Breast epithelium (tissue), 4 donors: ENCODE results near the gene FBXL7. TPM values are rescaled to one million over a fixed set of nuclear protein-coding genes. Genes with fewer than 3 reads are reported as not detected.

Experiments used
- DNase-seq, 2 donors: peaks; one replicate each; pipeline ENCODE4 v3.0.0-alpha.2; 2019; ENCODE audit warnings: low spot score in 2 of 2
- H3K27ac ChIP-seq, 2 donors: fragments of 200-600 bp; sonication (generic) in 1 of 2; one replicate each; pipeline ENCODE4 v1.5.1; 2016 to 2019; ENCODE audit warnings: mild to moderate bottlenecking in 1 of 2
- H3K27me3 ChIP-seq, 2 donors: fragments of 200-600 bp; sonication (generic) in 1 of 2; one replicate each; pipeline versions ENCODE4 v1.5.1 to v1.6.0; 2017 to 2019; ENCODE audit warnings: control low read depth in 1 of 2, mild to moderate bottlenecking in 1 of 2
- H3K36me3 ChIP-seq: fragments of 200-600 bp; one replicate; pipeline ENCODE4 v1.5.1; 2019
- H3K4me1 ChIP-seq, 2 donors: fragments of 200-600 bp; sonication (generic); one replicate each; pipeline ENCODE4 v1.5.1; 2016 to 2019; ENCODE audit warnings: control low read depth in 1 of 2
- H3K4me3 ChIP-seq, 3 donors: fragments of 200-600 bp; sonication (generic); 1 replicate in 2 of 3; 2 replicates in 1 of 3; pipeline ENCODE4 v1.5.1; 2016 to 2019; ENCODE audit warnings: mild to moderate bottlenecking in 3 of 3, moderate library complexity in 2 of 3
- H3K9me3 ChIP-seq, 2 donors: fragments of 200-600 bp; sonication (generic) in 1 of 2; one replicate each; pipeline ENCODE4 v1.5.1; 2016 to 2019; ENCODE audit warnings: control low read depth in 1 of 2
- CTCF ChIP-seq, 3 donors: fragments of 450-650 bp; IDR thresholded peaks; one replicate each; pipeline ENCODE4 v1.5.1; 2016 to 2017; ENCODE audit warnings: antibody characterized with exemption in 3 of 3, mild to moderate bottlenecking in 3 of 3, moderate library complexity in 3 of 3
- POLR2A ChIP-seq: fragments of 450-650 bp; IDR thresholded peaks from one replicate; pipeline ENCODE4 v1.6.1; 2016; ENCODE audit warnings: antibody characterized with exemption, mild to moderate bottlenecking, moderate library complexity
- POLR2AphosphoS5 ChIP-seq, 3 donors: sonication (generic); formaldehyde crosslinking; IDR thresholded peaks; one replicate each; pipeline ENCODE4 v1.6.1; 2017; ENCODE audit warnings: antibody characterized with exemption in 3 of 3
- intact Hi-C: fragments of 100-400 bp; cut with DNase I; formaldehyde crosslinking; loops from one replicate; pipeline ENCODE4 v1.15.1; 2023; ENCODE audit warnings: low total_unique reads
- total RNA-seq, 3 donors: library from RNA; depleted of rRNA; stranded (reverse); fragments of >200 nt; gene quantifications; one replicate each; pipeline ENCODE4 v1.1.0, GENCODE V29; 2016

FBXL7 gene
- total RNA-seq, 3 donors from 2014 or later = 6.9 to 17.3 (median 10.8) TPM

- intact Hi-C loops = no loop called here
- Histone ChIP-seq H3K4me1 (no peaks in the 10 kb centered on the region), H3K27ac (no peak overlapping the region), H3K9me3 (no peaks in the 10 kb centered on the region), H3K4me3 (no peak overlapping the region), H3K36me3 (no peaks in the 10 kb centered on the region), H3K27me3 (no peaks in the 10 kb centered on the region)
- TF ChIP-seq POLR2AphosphoS5 (IDR thresholded peaks at IDR 0.05) (no peak), CTCF (IDR thresholded peaks at IDR 0.05) (no peak), POLR2A (no peak)
- DNase-seq = no peak
These were observed 45.1 kb downstream of the FBXL7 start for GRCh38 chr5:15545082-15545481.

DNA sequence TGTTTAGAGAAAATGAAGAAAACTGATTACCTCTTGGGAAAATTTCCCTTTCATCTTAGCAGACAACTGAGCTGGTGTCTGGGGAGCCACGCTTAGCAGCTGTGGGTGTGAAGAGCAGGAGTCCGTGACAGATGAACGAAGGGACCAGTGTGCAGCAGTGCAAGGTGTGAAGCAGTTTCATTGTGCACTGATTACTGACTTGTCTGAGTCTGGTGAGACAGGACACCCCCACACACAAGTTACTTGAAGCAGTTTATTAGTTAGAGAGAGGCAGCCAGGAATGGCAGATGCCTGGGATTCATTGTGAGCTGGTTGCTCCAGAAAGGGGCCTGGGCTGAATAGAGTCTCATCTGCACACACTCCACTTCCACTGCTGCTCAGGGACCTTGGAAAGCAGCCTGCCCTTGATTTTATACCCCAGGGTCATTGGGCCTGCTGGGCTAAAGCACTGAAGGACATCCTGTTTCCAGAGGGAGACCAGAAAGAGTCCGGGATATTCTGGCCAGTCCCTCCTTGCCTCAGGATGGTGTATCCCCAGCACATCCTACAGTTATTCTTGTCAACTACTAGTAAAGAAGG lies 47.4 kb downstream of the FBXL7 start:
- H3K4me3 ChIP-seq = no peak overlapping the region
- H3K27me3 ChIP-seq = no peaks in the 10 kb centered on the region
- no peaks in the 10 kb centered on the region for H3K36me3 ChIP-seq
- DNase-seq = no peak
- no peak overlapping the region for H3K27ac ChIP-seq
- TF ChIP-seq POLR2A (no peak), CTCF (IDR thresholded peaks at IDR 0.05) (no peak), POLR2AphosphoS5 (IDR thresholded peaks at IDR 0.05) (no peak)
- intact Hi-C loops = no loop called here
- H3K4me1 ChIP-seq = no peaks in the 10 kb centered on the region
- H3K9me3 ChIP-seq = no peaks in the 10 kb centered on the region

GRCh38 chr5:15549961-15550360 lies 50.0 kb downstream of the FBXL7 start:
- Histone ChIP-seq H3K4me3 (no peak overlapping the region), H3K27me3 (no peaks in the 10 kb centered on the region), H3K4me1 (no peaks in the 10 kb centered on the region), H3K36me3 (no peaks in the 10 kb centered on the region), H3K27ac (peak overlapping the region in 1 of 2 donors; percentile 32), H3K9me3 (no peaks in the 10 kb centered on the region)
- no peak for DNase-seq
- TF ChIP-seq CTCF (IDR thresholded peaks at IDR 0.05) (no peak), POLR2AphosphoS5 (IDR thresholded peaks at IDR 0.05) (no peak), POLR2A (no peak)
- intact Hi-C loops = no loop called here

DNA sequence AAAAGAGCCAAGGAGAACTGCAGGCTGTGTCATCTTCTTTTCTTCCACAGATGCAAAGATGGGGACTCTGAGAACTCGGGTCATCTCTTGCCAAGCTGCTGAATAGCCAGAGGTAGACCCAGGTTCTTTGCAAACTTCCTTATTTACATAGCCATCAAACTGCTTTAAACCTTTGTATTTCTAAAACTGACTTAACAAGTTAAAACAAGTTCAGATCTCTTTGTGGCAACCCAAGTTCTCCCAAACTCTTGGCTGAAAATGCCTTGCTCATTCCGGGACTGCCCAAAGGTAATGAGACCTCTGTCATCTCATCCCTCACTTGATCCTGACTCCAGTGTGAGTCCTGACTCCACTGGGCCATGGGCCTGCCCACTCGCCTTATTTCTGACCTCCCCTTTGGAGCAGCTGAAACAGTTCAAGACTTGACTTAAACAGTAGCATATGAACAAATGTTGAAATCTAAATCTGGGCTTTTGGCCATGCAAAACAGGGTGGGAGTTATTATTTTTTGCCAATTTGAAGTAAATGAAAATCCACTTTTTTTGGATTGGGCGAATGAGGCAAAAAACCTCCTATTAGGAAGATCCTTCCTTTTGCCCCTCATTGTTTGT lies 50.6 kb downstream of the FBXL7 start:
- intact Hi-C loops = no loop called here
- TF ChIP-seq POLR2AphosphoS5 (IDR thresholded peaks at IDR 0.05) (no peak), CTCF (IDR thresholded peaks at IDR 0.05) (no peak), POLR2A (no peak)
- no peak for DNase-seq
- Histone ChIP-seq H3K4me1 (no peaks in the 10 kb centered on the region), H3K9me3 (no peaks in the 10 kb centered on the region), H3K27ac (peak overlapping the region in 1 of 2 donors; percentile 32), H3K36me3 (no peaks in the 10 kb centered on the region), H3K27me3 (no peaks in the 10 kb centered on the region), H3K4me3 (no peak overlapping the region)

DNA sequence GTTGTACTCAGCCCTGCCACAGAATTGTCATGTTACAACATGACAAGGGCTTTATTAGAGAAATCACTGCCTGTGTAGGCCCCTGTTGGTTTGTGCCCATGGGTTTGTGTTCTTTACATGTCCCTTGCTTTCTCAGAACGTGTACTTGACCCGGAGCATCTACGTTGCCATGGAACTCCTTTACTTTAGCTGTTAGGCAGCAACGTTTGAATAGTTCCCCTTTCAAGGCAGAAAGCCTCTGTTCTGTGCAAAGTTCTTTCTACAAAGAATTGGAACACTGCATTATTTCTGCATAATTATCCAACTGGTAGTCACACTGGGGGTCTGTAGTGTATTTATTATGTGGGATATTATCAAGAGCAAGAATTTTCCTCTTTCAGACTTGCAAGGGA lies 51.1 kb downstream of the FBXL7 start:
- intact Hi-C loops = no loop called here
- no peaks in the 10 kb centered on the region for H3K36me3 ChIP-seq
- no peaks in the 10 kb centered on the region for H3K9me3 ChIP-seq
- H3K27me3 ChIP-seq = no peaks in the 10 kb centered on the region
- no peaks in the 10 kb centered on the region for H3K4me1 ChIP-seq
- H3K27ac ChIP-seq = no peak overlapping the region
- DNase-seq = no peak
- TF ChIP-seq POLR2A (no peak), POLR2AphosphoS5 (IDR thresholded peaks at IDR 0.05) (no peak)
- H3K4me3 ChIP-seq = no peak overlapping the region
